Endometrial microvascular endothelial cells (primary cell): ENCODE results near the gene MED12L. TPM values are rescaled to one million over a fixed set of nuclear protein-coding genes. Genes with fewer than 3 reads are reported as not detected.

Experiments used
- in situ Hi-C: cut with HindIII; loops from 2 replicates; pipeline ENCODE4 v1.10.0; 2017; ENCODE audit warnings: low sequenced_read_pairs, low pct_unique_long_range_greater_than_20kb; ENCODE audit errors: inconsistent ontology term
- total RNA-seq: library from RNA; depleted of rRNA; stranded (reverse); fragments of >200 nt; gene quantifications from one replicate; pipeline ENCODE4 v1.2.3, GENCODE V29; 2015; ENCODE audit errors: inconsistent ontology term

Gene MED12L
- total RNA-seq, 1 donor from 2014 or later = not detected

- in situ Hi-C loops = no loop called here
Measured at GRCh38 chr3:151123827-151124226, 38.4 kb downstream of the MED12L start.

GRCh38 chr3:151124476-151124875 lies 39.0 kb downstream of the MED12L start:
- in situ Hi-C loops = no loop called here

- in situ Hi-C loops = no loop called here
Measured at GRCh38 chr3:151130428-151130827, 45.0 kb downstream of the MED12L start.

GRCh38 chr3:151133175-151133574 lies 47.7 kb downstream of the MED12L start:
- in situ Hi-C loops = no loop called here

GRCh38 chr3:151133917-151134450 lies 48.5 kb downstream of the MED12L start:
- in situ Hi-C loops = no loop called here

GRCh38 chr3:151135541-151136337 lies 50.3 kb downstream of the MED12L start:
- in situ Hi-C loops = no loop called here

- in situ Hi-C loops = no loop called here
Measured at GRCh38 chr3:151142929-151143328, 57.5 kb downstream of the MED12L start.

GRCh38 chr3:151144016-151144415 lies 58.6 kb downstream of the MED12L start:
- in situ Hi-C loops = no loop called here

GRCh38 chr3:151144760-151145159 lies 59.3 kb downstream of the MED12L start:
- in situ Hi-C loops = no loop called here

- in situ Hi-C loops = no loop called here
Measured at GRCh38 chr3:151145713-151146070, 60.2 kb downstream of the MED12L start.

- in situ Hi-C loops = no loop called here
Measured at GRCh38 chr3:151146071-151146730, 60.7 kb downstream of the MED12L start.

GRCh38 chr3:151146731-151147091 lies 61.2 kb downstream of the MED12L start:
- in situ Hi-C loops = no loop called here

- in situ Hi-C loops = no loop called here
Measured at GRCh38 chr3:151147299-151147698, 61.8 kb downstream of the MED12L start.

GRCh38 chr3:151152455-151153079 lies 67.1 kb downstream of the MED12L start:
- in situ Hi-C loops = no loop called here

- in situ Hi-C loops = no loop called here
Measured at GRCh38 chr3:151154566-151154965, 69.1 kb downstream of the MED12L start.

GRCh38 chr3:151155409-151156128 lies 70.1 kb downstream of the MED12L start:
- in situ Hi-C loops = no loop called here

GRCh38 chr3:151156618-151157216 lies 71.3 kb downstream of the MED12L start:
- in situ Hi-C loops = no loop called here

GRCh38 chr3:151159806-151160205 lies 74.3 kb downstream of the MED12L start:
- in situ Hi-C loops = no loop called here

- in situ Hi-C loops = no loop called here
Measured at GRCh38 chr3:151165226-151165625, 79.8 kb downstream of the MED12L start.
